ENCODE measurements around the gene MTFP1. TPM values are rescaled to one million over a fixed set of nuclear protein-coding genes. Genes with fewer than 3 reads are reported as not detected.
"Not testable (repeated sequence)": the region's sequence is repeated elsewhere in the genome, so short reads cannot be mapped to it uniquely, and the experiment has no call there.

Gene MTFP1
- total RNA-seq, 1 donor from 2014 or later = 21.1 TPM

DNA sequence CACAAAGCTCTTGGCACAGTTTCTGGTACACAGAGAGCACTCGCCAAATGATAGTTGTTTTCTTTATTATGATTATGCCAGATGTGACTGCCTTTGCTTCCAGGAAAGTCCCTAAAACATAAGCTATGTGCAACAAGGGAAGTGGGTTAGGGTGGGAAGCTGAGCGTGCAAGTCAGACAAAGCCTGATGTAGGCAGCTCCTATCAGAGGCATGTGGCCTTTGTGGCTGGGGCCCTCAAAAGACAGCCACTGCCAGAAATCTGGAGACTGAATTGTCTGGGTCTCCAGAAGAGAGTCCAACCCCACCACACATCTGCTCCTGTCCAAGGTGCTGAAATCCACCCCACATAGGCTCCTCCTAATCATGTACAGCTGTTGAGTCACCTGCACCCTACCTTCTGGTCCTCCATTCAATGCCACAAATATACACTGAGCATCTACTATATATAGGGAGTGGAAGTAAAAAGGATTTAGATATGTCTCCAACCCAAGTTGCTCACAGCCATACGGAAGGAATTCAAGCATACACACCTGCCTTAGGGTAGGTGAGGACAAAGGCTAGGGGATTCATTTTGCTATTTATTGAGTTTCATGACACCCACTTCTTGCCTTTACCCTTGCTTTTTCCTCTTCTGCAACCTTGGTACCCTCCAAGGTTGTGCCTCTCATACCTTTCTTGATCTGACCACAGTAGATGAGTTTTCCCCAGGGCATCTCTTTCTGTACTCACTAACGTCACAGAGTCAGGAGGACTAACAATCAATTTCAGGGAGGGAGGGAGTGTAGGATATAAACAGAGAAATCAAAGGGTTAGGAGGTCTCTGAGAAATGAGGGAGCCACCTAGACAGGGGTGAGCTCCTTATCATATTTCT is 33.8 kb downstream of the MTFP1 start:
- no peak for DNase-seq (ENCODE audit: extremely low spot score in 2 of 2)
- TF ChIP-seq POLR2A (IDR thresholded peaks at IDR 0.05) = no peak
- TF ChIP-seq POLR2AphosphoS5 (IDR thresholded peaks at IDR 0.05; ENCODE audit: insufficient read depth in 1 of 2, low read depth in 1 of 2) = no peak
- TF ChIP-seq, protein P1, sequence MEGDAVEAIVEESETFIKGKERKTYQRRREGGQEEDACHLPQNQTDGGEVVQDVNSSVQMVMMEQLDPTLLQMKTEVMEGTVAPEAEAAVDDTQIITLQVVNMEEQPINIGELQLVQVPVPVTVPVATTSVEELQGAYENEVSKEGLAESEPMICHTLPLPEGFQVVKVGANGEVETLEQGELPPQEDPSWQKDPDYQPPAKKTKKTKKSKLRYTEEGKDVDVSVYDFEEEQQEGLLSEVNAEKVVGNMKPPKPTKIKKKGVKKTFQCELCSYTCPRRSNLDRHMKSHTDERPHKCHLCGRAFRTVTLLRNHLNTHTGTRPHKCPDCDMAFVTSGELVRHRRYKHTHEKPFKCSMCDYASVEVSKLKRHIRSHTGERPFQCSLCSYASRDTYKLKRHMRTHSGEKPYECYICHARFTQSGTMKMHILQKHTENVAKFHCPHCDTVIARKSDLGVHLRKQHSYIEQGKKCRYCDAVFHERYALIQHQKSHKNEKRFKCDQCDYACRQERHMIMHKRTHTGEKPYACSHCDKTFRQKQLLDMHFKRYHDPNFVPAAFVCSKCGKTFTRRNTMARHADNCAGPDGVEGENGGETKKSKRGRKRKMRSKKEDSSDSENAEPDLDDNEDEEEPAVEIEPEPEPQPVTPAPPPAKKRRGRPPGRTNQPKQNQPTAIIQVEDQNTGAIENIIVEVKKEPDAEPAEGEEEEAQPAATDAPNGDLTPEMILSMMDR (IDR thresholded peaks at IDR 0.05) = no peak
- Histone ChIP-seq H3K36me3 (no peaks in the 10 kb centered on the region), H3K4me1 (no peaks in the 10 kb centered on the region), H3K27me3 (no peaks in the 10 kb centered on the region), H3K9me3 (no peaks in the 10 kb centered on the region), H3K27ac (no peak overlapping the region), H3K4me3 (no peak overlapping the region)
- intact Hi-C loops (cut with DNase I) = no loop called here

DNA sequence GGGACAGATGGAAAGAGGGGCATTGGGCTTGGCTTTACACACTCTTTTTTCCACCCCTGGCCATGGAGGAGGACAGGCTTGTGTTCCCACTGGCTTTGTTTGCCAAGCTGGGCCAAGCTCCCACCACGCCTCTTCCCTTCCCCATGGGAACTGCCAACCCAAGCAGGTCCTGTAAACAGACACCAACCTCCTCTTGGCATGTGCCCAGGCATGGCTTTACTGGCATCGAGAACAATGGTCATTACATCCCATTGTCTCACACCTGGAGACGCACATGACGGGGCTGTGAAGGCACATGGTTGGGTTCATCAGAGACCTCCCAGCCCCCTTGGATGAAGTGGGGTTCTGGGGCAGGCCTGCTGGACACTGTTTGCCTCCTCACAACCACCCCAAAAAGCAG is 34.6 kb downstream of the MTFP1 start:
- TF ChIP-seq, protein P1 (IDR thresholded peaks at IDR 0.05) = no peak
- TF ChIP-seq POLR2A (IDR thresholded peaks at IDR 0.05) (no peak), POLR2AphosphoS5 (IDR thresholded peaks at IDR 0.05; ENCODE audit: insufficient read depth in 1 of 2, low read depth in 1 of 2) (no peak)
- H3K27me3 ChIP-seq = no peaks in the 10 kb centered on the region
- intact Hi-C loops (cut with DNase I) = no loop called here

DNA sequence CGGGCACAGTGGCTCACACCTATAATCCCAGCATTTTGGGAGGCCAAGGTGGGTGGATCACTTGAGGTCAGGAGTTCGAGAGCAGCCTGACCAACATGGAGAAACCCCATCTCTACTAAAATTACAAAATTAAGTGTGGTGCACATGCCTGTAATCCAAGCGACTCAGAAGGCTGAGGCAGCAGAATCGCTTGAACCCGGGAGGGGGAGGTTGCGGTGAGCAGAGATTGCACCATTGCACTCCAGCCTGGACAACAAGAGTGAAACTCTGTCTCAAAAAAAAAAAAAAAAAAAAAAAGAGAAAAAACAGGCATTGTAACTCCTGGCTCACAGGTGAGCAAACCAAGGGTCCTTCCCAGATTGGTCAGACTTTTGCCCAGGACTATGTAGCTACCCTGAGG is 35.0 kb downstream of the MTFP1 start:
- H3K27me3 ChIP-seq; H3K4me1 ChIP-seq; H3K36me3 ChIP-seq; intact Hi-C loops (cut with DNase I); H3K4me3 ChIP-seq; DNase-seq (ENCODE audit: extremely low spot score in 2 of 2); H3K9me3 ChIP-seq; H3K27ac ChIP-seq: not testable (repeated sequence)

More for the DNA sequence above, 34.6 kb downstream of the MTFP1 start:
- DNase-seq (ENCODE audit: extremely low spot score in 2 of 2) = no peak
- no peak overlapping the region for H3K27ac ChIP-seq
- H3K4me3 ChIP-seq = no peak overlapping the region
- no peaks in the 10 kb centered on the region for H3K36me3 ChIP-seq
- H3K4me1 ChIP-seq = no peaks in the 10 kb centered on the region
- H3K9me3 ChIP-seq = no peaks in the 10 kb centered on the region

GRCh38 chr22:30469165-30469564 is 43.6 kb downstream of the MTFP1 start:
- Histone ChIP-seq H3K4me3 (no peak overlapping the region), H3K36me3 (no peaks in the 10 kb centered on the region)

GRCh38 chr22:30470655-30471054 is 45.1 kb downstream of the MTFP1 start:
- no peak for DNase-seq (ENCODE audit: extremely low spot score in 2 of 2)
- intact Hi-C loops (cut with DNase I) = no loop called here
- H3K4me3 ChIP-seq = no peak overlapping the region
- no peaks in the 10 kb centered on the region for H3K36me3 ChIP-seq
- no peaks in the 10 kb centered on the region for H3K4me1 ChIP-seq
- no peaks in the 10 kb centered on the region for H3K9me3 ChIP-seq
- H3K27me3 ChIP-seq = no peaks in the 10 kb centered on the region
- TF ChIP-seq POLR2A (IDR thresholded peaks at IDR 0.05) (no peak), POLR2AphosphoS5 (IDR thresholded peaks at IDR 0.05; ENCODE audit: insufficient read depth in 1 of 2, low read depth in 1 of 2) (no peak)
- TF ChIP-seq, protein P1 (IDR thresholded peaks at IDR 0.05) = no peak
- H3K27ac ChIP-seq = no peak overlapping the region

More at GRCh38 chr22:30469165-30469564, 43.6 kb downstream of the MTFP1 start:
- Histone ChIP-seq H3K9me3 (no peaks in the 10 kb centered on the region), H3K27me3 (no peaks in the 10 kb centered on the region), H3K4me1 (no peaks in the 10 kb centered on the region), H3K27ac (no peak overlapping the region)
- no peak for DNase-seq (ENCODE audit: extremely low spot score in 2 of 2)
- intact Hi-C loops (cut with DNase I) = no loop called here
- TF ChIP-seq, protein P1 (IDR thresholded peaks at IDR 0.05) = no peak
- TF ChIP-seq POLR2A (IDR thresholded peaks at IDR 0.05) (no peak), POLR2AphosphoS5 (IDR thresholded peaks at IDR 0.05; ENCODE audit: insufficient read depth in 1 of 2, low read depth in 1 of 2) (no peak)
